H9 (cell line): Measurements from ENCODE around the gene GRID2. TPM values are rescaled to one million over a fixed set of nuclear protein-coding genes. Genes with fewer than 3 reads are reported as not detected.

ENCODE experiments used
- DNase-seq: peaks from one replicate; pipeline ENCODE4 v3.0.0-alpha.2; 2017
- H2AFZ ChIP-seq: one replicate; pipeline ENCODE4 v1.6.1; 2013; ENCODE audit warnings: mild to moderate bottlenecking, low read length, control low read depth, moderate library complexity
- H2AK5ac ChIP-seq: 2 replicates; pipeline ENCODE4 v1.6.1; 2013; ENCODE audit warnings: low read length, control low read depth, mixed read lengths; ENCODE audit not compliant: insufficient read length
- H2BK120ac ChIP-seq: one replicate; pipeline ENCODE4 v1.6.1; 2013; ENCODE audit warnings: low read depth, mild to moderate bottlenecking, low read length, control low read depth, inconsistent platforms; ENCODE audit not compliant: poor library complexity, severe bottlenecking
- H2BK12ac ChIP-seq: 2 replicates; pipeline ENCODE4 v1.6.1; 2013; ENCODE audit warnings: low read length, control low read depth, mixed read lengths, low read depth; ENCODE audit not compliant: insufficient read length
- H2BK15ac ChIP-seq: 2 replicates; pipeline ENCODE4 v1.6.1; 2013; ENCODE audit warnings: low read depth, low read length, control low read depth
- H2BK20ac ChIP-seq: one replicate; pipeline ENCODE4 v1.6.1; 2013; ENCODE audit warnings: low read depth, mild to moderate bottlenecking, low read length, control low read depth, inconsistent platforms; ENCODE audit not compliant: poor library complexity, severe bottlenecking
- H2BK5ac ChIP-seq: 2 replicates; pipeline ENCODE4 v1.6.1; 2013; ENCODE audit warnings: low read length, control low read depth, mixed read lengths; ENCODE audit not compliant: insufficient read length
- H3K14ac ChIP-seq: 2 replicates; pipeline ENCODE4 v1.6.1; 2013; ENCODE audit warnings: low read length, control low read depth; ENCODE audit not compliant: insufficient read depth
- H3K18ac ChIP-seq: 2 replicates; pipeline ENCODE4 v1.6.1; 2013; ENCODE audit warnings: low read depth, mild to moderate bottlenecking, mixed read lengths, low read length, control low read depth; ENCODE audit not compliant: insufficient read length
- H3K23ac ChIP-seq: 2 replicates; pipeline ENCODE4 v1.6.1; 2013; ENCODE audit warnings: low read length, control low read depth, mixed read lengths, low read depth; ENCODE audit not compliant: insufficient read length
- H3K23me2 ChIP-seq: 2 replicates; pipeline ENCODE4 v1.6.1; 2013; ENCODE audit warnings: low read depth, mild to moderate bottlenecking, mixed read lengths, low read length, control low read depth; ENCODE audit not compliant: insufficient read length, poor library complexity, severe bottlenecking
- H3K27ac ChIP-seq: 2 replicates; pipeline ENCODE4 v1.5.1; 2013; ENCODE audit warnings: low read length, control low read depth, mixed read lengths, low read depth; ENCODE audit not compliant: insufficient read length
- H3K27me3 ChIP-seq: 2 replicates; pipeline ENCODE4 v1.6.1; 2013; ENCODE audit warnings: low read length, control low read depth, inconsistent platforms; ENCODE audit not compliant: insufficient read depth
- H3K4ac ChIP-seq: 2 replicates; pipeline ENCODE4 v1.6.1; 2013; ENCODE audit warnings: low read depth, mild to moderate bottlenecking, control low read depth, inconsistent platforms, low read length, moderate library complexity
- H3K4me1 ChIP-seq: 2 replicates; pipeline ENCODE4 v1.6.1; 2013; ENCODE audit warnings: low read length, control low read depth, inconsistent platforms; ENCODE audit not compliant: insufficient read depth
- H3K4me2 ChIP-seq: 2 replicates; pipeline ENCODE4 v1.6.1; 2013; ENCODE audit warnings: low read length, control low read depth, mixed read lengths; ENCODE audit not compliant: insufficient read length, insufficient read depth
- H3K56ac ChIP-seq: 2 replicates; pipeline ENCODE4 v1.6.1; 2013; ENCODE audit warnings: low read depth, mild to moderate bottlenecking, mixed read lengths, low read length, control low read depth; ENCODE audit not compliant: insufficient read length
- H3K79me1 ChIP-seq: 2 replicates; pipeline ENCODE4 v1.6.1; 2013; ENCODE audit warnings: low read depth, mild to moderate bottlenecking, moderate library complexity, low read length, control low read depth, inconsistent platforms; ENCODE audit not compliant: insufficient read depth, poor library complexity, severe bottlenecking
- H3K79me2 ChIP-seq: 2 replicates; pipeline ENCODE4 v1.6.1; 2013; ENCODE audit warnings: low read length, control low read depth, inconsistent platforms; ENCODE audit not compliant: insufficient read depth
- H3K9ac ChIP-seq: 2 replicates; pipeline ENCODE4 v1.6.1; 2013; ENCODE audit warnings: low read length, control low read depth, mixed read lengths; ENCODE audit not compliant: insufficient read length; ENCODE audit errors: extremely low read depth
- H3K9me3 ChIP-seq: one replicate; pipeline ENCODE4 v1.6.1; 2013; ENCODE audit warnings: low read depth, low read length, inconsistent platforms; ENCODE audit not compliant: control insufficient read depth
- H3T11ph ChIP-seq: one replicate; pipeline ENCODE4 v1.6.1; 2013; ENCODE audit warnings: mild to moderate bottlenecking, low read length, control low read depth, inconsistent platforms
- H4K20me1 ChIP-seq: one replicate; pipeline ENCODE4 v1.6.1; 2013; ENCODE audit not compliant: control insufficient read depth, insufficient read length, insufficient read depth
- H4K5ac ChIP-seq: 2 replicates; pipeline ENCODE4 v1.6.1; 2013; ENCODE audit warnings: low read depth, mild to moderate bottlenecking, mixed read lengths, low read length, control low read depth; ENCODE audit not compliant: insufficient read length
- H4K8ac ChIP-seq: replicated peaks from 2 replicates; pipeline ENCODE4 v1.6.1; 2013; ENCODE audit warnings: low read length, control low read depth, mixed read lengths, low read depth; ENCODE audit not compliant: insufficient read length
- H4K91ac ChIP-seq: 2 replicates; pipeline ENCODE4 v1.6.1; 2013; ENCODE audit warnings: low read depth, mild to moderate bottlenecking, moderate library complexity, mixed read lengths, low read length, control low read depth; ENCODE audit not compliant: insufficient read length
- H3K27ac Mint-ChIP-seq, 3 experiments: 2 replicates in 2 of 3; 3 replicates in 1 of 3; pipeline ENCODE4 v1.8.0; 2020 to 2021; ENCODE audit warnings: mixed read lengths in 3 of 3, mild to moderate bottlenecking in 1 of 3, moderate library complexity in 1 of 3
- H3K27me3 Mint-ChIP-seq: 2 replicates; pipeline ENCODE4 v1.8.0; 2021; ENCODE audit warnings: low read depth, mild to moderate bottlenecking, moderate library complexity, mixed read lengths
- H3K36me3 Mint-ChIP-seq, 3 experiments: 2 replicates in 2 of 3; 3 replicates in 1 of 3; pipeline ENCODE4 v1.8.0; 2020 to 2021; ENCODE audit warnings: low read depth in 3 of 3, mixed read lengths in 3 of 3; ENCODE audit not compliant: insufficient read depth in 1 of 3
- H3K4me1 Mint-ChIP-seq, 2 experiments: 2 replicates each; pipeline ENCODE4 v1.8.0; 2020; ENCODE audit warnings: mixed read lengths in 2 of 2
- H3K4me3 Mint-ChIP-seq, 2 experiments: 2 replicates in 1 of 2; 3 replicates in 1 of 2; pipeline ENCODE4 v1.8.0; 2020 to 2021; ENCODE audit warnings: mild to moderate bottlenecking in 2 of 2, mixed read lengths in 2 of 2, moderate library complexity in 1 of 2
- H3K9me3 Mint-ChIP-seq, 2 experiments: 2 replicates in 1 of 2; 3 replicates in 1 of 2; pipeline ENCODE4 v1.8.0; 2020; ENCODE audit warnings: mild to moderate bottlenecking in 2 of 2, mixed read lengths in 2 of 2, moderate library complexity in 1 of 2
- CTCF ChIP-seq: fragments of 200-600 bp; sonication (generic); conservative IDR thresholded peaks from 3 replicates; pipeline ENCODE4 v1.8.0; 2021; ENCODE audit warnings: antibody characterized with exemption, mild to moderate bottlenecking
- WGBS: extraction: QIAGEN DNeasy Blood & Tissue Kit; methylation state at CpG from one replicate; pipeline ENCODE4 v1.1.7; 2013; ENCODE audit warnings: missing lambda C conversion rate, low lambda C conversion rate, mixed read lengths; ENCODE audit not compliant: insufficient read length; ENCODE audit errors: extremely low coverage; 5-methylcytosine and 5-hydroxymethylcytosine counted together
- total RNA-seq: library from RNA; stranded (reverse); gene quantifications from 2 replicates; pipeline ENCODE4 v1.2.1, GENCODE V29; 2021

The GRID2 gene
- total RNA-seq, 1 experiment from 2014 or later = 21.8 TPM

- H3K9me3 Mint-ChIP-seq = peaks cover 9 to 20% of the 10 kb centered on the region in 2 experiments; a peak in 3 of 5 replicates
- no peak overlapping the region for H2AK5ac ChIP-seq
- H3K9ac ChIP-seq = no peak overlapping the region
- H2BK120ac ChIP-seq = no peak overlapping the region
- peaks cover 6 to 8% of the 10 kb centered on the region in 2 experiments for H3K4me1 Mint-ChIP-seq
- H4K8ac ChIP-seq = no peak overlapping the region
- no peak overlapping the region for H3K14ac ChIP-seq
- peak overlapping the region in 2 of 3 experiments; percentile 45 to 53; a peak in 4 of 7 replicates for H3K27ac Mint-ChIP-seq
- peak; percentile 29; the same call in 2 of the 3 replicates for TF ChIP-seq CTCF
- no peak overlapping the region for H2BK5ac ChIP-seq
- no peak overlapping the region for H3K18ac ChIP-seq
- peaks cover 2% of the 10 kb centered on the region for H3K79me1 ChIP-seq
- H3K4me1 ChIP-seq = no peaks in the 10 kb centered on the region
- no peak overlapping the region for H3K23ac ChIP-seq
- no peak overlapping the region for H3K4ac ChIP-seq
- no peak overlapping the region for H2BK15ac ChIP-seq
- no peak overlapping the region for H4K5ac ChIP-seq
- peaks cover 15 to 24% (median 20%) of the 10 kb centered on the region in 3 experiments for H3K36me3 Mint-ChIP-seq
- H3K56ac ChIP-seq = no peak overlapping the region
- H3K23me2 ChIP-seq = no peaks in the 10 kb centered on the region
- H4K91ac ChIP-seq = no peak overlapping the region
- no peak overlapping the region for H3K4me2 ChIP-seq
- no peak overlapping the region for H3T11ph ChIP-seq
- no CpG with 5 or more reads among the region's 7 CpGs for WGBS
- no peaks in the 10 kb centered on the region for H3K27me3 Mint-ChIP-seq
- no peak overlapping the region for H2BK20ac ChIP-seq
- H3K27me3 ChIP-seq = no peaks in the 10 kb centered on the region
- no peaks in the 10 kb centered on the region for H4K20me1 ChIP-seq
- H3K27ac ChIP-seq = no peak overlapping the region
- no peaks in the 10 kb centered on the region for H3K9me3 ChIP-seq
- H3K4me3 Mint-ChIP-seq = no peak overlapping the region
- DNase-seq = peak; percentile 47
- H3K79me2 ChIP-seq = no peaks in the 10 kb centered on the region
- no peak overlapping the region for H2AFZ ChIP-seq
- no peak overlapping the region for H2BK12ac ChIP-seq
These were observed 799.3 kb downstream of the GRID2 start for GRCh38 chr4:93103042-93103441.
